Keratinocyte (primary cell): Measurements from ENCODE around the gene CAPN1.

Experiments used
- CTCF ChIP-seq, 3 experiments: IDR thresholded peaks in 1 of 3; conservative IDR thresholded peaks in 1 of 3; optimal IDR thresholded peaks in 1 of 3; 2 replicates in 2 of 3; 3 replicates in 1 of 3; pipeline versions ENCODE3 to v1.5.1; 2011; ENCODE audit warnings: low read length in 3 of 3, mild to moderate bottlenecking in 3 of 3, moderate library complexity in 2 of 3, control low read depth in 1 of 3, inconsistent platforms in 1 of 3; ENCODE audit not compliant: insufficient read depth in 2 of 3; ENCODE audit errors: extremely low read depth in 1 of 3
- EZH2 ChIP-seq: IDR thresholded peaks from one replicate; pipeline ENCODE4 v1.6.1; 2012; ENCODE audit warnings: inconsistent platforms, mild to moderate bottlenecking, low read length, moderate library complexity

- no peak for TF ChIP-seq CTCF (optimal IDR thresholded peaks at IDR 0.05 in 1 of 3, IDR thresholded peaks at IDR 0.05 in 1 of 3, conservative IDR thresholded peaks at IDR 0.05 in 1 of 3; ENCODE audit: extremely low read depth in 1 of 3, insufficient read depth in 2 of 3, low read length in 3 of 3)
- no peak for TF ChIP-seq EZH2
These were observed 62.1 kb downstream of the CAPN1 start for GRCh38 chr11:65243797-65244196.
